ENCODE measurements around the gene SPINK8.
A peak's percentile ranks its signal among the peaks of the same experiment; 100 is the strongest.
"Not testable (repeated sequence)": the region's sequence is repeated elsewhere in the genome, so short reads cannot be mapped to it uniquely, and the experiment has no call there.

SPINK8 gene

GRCh38 chr3:48275287-48276027 lies 58.0 kb downstream of the SPINK8 start:
- TF ChIP-seq, protein P1, sequence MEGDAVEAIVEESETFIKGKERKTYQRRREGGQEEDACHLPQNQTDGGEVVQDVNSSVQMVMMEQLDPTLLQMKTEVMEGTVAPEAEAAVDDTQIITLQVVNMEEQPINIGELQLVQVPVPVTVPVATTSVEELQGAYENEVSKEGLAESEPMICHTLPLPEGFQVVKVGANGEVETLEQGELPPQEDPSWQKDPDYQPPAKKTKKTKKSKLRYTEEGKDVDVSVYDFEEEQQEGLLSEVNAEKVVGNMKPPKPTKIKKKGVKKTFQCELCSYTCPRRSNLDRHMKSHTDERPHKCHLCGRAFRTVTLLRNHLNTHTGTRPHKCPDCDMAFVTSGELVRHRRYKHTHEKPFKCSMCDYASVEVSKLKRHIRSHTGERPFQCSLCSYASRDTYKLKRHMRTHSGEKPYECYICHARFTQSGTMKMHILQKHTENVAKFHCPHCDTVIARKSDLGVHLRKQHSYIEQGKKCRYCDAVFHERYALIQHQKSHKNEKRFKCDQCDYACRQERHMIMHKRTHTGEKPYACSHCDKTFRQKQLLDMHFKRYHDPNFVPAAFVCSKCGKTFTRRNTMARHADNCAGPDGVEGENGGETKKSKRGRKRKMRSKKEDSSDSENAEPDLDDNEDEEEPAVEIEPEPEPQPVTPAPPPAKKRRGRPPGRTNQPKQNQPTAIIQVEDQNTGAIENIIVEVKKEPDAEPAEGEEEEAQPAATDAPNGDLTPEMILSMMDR (IDR thresholded peaks at IDR 0.05; ENCODE audit: low read depth, low read length) = no peak
- no peak for DNase-seq (ENCODE audit: extremely low read depth, low read depth)

- TF ChIP-seq, protein P1 (IDR thresholded peaks at IDR 0.05; ENCODE audit: low read depth, low read length) = no peak
- DNase-seq (ENCODE audit: extremely low read depth, low read depth) = no peak
Observed at GRCh38 chr3:48274452-48274851, 59.0 kb downstream of the SPINK8 start.

DNA sequence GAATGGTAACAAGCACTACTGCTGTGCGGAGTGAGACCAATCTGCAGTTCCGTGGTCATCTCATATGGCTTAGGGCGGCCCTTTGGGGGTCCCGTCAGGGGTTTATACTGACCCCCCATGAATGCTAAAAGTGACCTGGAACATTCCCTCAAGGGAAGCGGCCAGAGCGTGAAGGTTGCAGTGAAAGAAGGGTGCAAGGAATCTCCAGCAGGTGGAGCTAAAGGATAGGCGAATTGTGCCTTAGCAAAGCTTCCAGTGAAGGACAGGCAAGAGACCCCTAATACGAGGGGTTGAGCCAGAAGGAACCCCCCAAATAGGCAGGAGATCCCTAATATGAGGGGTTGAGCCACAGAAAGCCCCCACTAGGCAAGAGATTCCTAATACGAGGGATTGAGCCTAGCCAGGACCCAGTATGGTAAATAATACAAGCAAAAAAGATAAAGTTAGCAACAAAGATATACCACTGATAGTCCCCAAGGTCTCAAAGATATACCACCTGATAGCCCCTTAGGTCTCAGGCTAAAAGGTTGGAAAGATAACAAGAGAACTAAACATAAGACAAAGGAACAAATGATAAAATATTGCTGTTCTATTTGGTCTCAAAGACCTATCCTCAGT lies 59.8 kb downstream of the SPINK8 start:
- TF ChIP-seq, protein P1 (IDR thresholded peaks at IDR 0.05; ENCODE audit: low read depth, low read length) = peak; percentile 82
- DNase-seq (ENCODE audit: extremely low read depth, low read depth) = peak; percentile 23

GRCh38 chr3:48271763-48272498 lies 61.5 kb downstream of the SPINK8 start:
- TF ChIP-seq, protein P1 (IDR thresholded peaks at IDR 0.05; ENCODE audit: low read depth, low read length) = no peak
- DNase-seq (ENCODE audit: extremely low read depth, low read depth) = no peak

GRCh38 chr3:48271223-48271622 lies 62.2 kb downstream of the SPINK8 start:
- DNase-seq (ENCODE audit: extremely low read depth, low read depth) = not testable (repeated sequence)

DNA sequence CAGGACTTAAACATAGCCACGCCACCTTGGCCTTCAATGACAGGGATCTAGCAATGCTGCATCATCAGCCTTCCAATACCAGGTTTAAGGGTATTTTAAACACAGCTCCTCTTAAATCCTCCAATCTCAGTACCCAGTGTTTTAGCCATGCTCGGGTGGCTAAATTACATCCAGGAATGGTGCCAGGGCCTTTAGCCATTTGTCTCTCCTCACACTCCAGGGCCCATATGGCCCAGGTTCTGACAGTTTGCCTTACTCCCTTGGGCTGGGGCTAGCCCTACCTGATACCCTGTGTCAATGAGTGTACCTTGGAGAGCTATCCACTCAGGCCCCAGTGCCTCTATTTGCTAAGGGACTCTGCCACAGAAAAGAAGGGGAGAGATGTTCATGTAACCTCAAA lies 63.2 kb downstream of the SPINK8 start:
- TF ChIP-seq, protein P1 (IDR thresholded peaks at IDR 0.05; ENCODE audit: low read depth, low read length) = no peak
- DNase-seq (ENCODE audit: extremely low read depth, low read depth) = no peak

GRCh38 chr3:48269592-48269991 lies 63.9 kb downstream of the SPINK8 start:
- DNase-seq (ENCODE audit: extremely low read depth, low read depth) = no peak
- TF ChIP-seq, protein P1 (IDR thresholded peaks at IDR 0.05; ENCODE audit: low read depth, low read length) = no peak

Data from AG09319 (cell line).